GM12873 (cell line): ENCODE results near the gene MMP24OS.

Experiments
- TF ChIP-seq, protein P1 (sequence below): IDR thresholded peaks from 2 replicates; pipeline ENCODE4 v1.5.1; 2012; ENCODE audit warnings: low read depth, mild to moderate bottlenecking, moderate library complexity, low read length, control low read depth; ENCODE audit not compliant: insufficient read depth; ENCODE audit errors: missing control alignments

MMP24OS gene

DNA sequence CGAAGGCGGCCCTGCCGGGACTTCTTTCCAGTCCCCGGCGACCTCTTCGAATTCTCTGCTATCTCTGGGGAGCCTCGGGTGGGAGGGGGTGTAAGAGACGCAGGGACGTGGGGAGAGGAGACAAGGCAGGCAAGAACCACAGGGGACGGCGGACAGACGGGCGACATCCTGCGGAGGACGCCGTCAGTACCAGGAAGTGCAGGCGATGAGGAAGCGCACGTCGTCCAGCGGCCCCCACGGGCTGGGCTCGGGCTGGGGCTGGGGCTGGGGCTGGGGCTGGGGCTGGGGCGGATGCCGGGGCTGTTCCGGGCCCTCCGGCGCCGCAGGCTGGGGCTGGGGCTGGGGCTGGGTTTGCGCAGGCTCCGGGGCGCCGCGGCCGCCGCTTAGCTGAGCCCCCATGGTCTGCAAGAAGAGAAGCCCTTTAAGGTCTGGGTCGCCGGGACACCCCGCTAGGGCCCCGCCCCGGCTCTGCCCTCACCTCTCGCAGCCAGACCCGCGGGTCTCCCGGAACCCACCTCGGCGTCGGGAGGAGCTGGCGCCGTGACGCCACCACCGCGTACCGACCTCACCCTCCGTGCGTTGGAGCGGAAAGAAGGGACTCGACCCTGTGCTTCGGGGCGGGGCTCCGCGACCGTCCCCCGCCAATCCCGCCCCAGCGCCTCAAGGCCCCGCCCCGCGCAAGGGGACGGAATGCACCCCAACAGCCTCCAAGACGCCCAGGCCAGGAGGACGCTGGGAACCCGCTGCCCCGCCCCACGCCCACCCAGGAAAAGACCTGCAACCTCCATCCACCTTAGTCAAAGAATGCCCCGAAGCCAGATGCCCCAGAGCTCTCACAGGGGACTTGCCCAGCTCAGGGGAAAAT lies at the start of gene MMP24OS:
MMP24OS (minus strand) TSS at position 592 of the 865 bp plus-strand sequence; CDS start at position 399, 193 bp downstream.
- TF ChIP-seq, protein P1, sequence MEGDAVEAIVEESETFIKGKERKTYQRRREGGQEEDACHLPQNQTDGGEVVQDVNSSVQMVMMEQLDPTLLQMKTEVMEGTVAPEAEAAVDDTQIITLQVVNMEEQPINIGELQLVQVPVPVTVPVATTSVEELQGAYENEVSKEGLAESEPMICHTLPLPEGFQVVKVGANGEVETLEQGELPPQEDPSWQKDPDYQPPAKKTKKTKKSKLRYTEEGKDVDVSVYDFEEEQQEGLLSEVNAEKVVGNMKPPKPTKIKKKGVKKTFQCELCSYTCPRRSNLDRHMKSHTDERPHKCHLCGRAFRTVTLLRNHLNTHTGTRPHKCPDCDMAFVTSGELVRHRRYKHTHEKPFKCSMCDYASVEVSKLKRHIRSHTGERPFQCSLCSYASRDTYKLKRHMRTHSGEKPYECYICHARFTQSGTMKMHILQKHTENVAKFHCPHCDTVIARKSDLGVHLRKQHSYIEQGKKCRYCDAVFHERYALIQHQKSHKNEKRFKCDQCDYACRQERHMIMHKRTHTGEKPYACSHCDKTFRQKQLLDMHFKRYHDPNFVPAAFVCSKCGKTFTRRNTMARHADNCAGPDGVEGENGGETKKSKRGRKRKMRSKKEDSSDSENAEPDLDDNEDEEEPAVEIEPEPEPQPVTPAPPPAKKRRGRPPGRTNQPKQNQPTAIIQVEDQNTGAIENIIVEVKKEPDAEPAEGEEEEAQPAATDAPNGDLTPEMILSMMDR, result peak; percentile 37

DNA sequence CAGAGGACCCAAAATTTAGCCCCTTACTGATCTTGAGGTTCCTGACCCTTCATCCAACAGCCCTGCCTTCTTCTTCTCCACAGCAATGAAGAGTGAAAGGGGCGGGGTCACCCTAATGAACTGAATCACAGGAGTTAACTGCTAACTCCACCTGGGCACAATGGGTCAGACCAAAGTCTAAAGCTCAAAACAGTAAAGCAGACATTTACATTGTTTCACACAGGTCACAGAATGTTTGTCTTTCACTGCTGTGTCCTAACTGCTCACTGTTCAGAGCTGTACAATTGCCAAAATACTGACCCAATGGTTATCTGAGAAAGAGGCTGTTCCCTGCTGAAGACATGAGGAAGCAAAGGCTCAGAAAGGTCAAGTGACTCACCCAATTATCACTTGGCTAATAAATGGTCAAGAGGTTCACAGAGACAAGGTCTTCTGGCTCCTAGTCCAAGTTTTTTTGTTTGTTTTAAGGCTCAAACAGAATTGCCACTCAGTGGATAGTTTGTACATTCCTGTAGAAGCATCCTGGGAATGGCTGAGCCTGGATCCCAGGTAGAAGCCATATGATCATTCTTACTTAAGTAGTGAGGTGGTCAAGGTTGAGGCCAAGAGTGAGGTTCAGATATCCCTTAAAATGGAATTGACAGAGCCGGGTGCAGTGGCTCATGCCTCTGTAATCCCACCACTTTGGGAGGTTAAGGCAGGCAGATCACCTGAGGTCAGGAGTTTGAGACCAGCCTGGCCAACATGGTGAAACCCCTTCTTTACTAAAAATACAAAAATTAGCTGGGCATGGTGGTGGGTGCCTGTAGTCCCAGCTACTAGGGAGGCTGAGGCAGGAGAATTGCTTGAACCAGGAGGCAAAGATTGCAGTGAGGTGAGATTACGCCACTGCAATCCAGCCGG lies 49.4 kb upstream of the MMP24OS start:
- TF ChIP-seq, protein P1, result no peak

DNA sequence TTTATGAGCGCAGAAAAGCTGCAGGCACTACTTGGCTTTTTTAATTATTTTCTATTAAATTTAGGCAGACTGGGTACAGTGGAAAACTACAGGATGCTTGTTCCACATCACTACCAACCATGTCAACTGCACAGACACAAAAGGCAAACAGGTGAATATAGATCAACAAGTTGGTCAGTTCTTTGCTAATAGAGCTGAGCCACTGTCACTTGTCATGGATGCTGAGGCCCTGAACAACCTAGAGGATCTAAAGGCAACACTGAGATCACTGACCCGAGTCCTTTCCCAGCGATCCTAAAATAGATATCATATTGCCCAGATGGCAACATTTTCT lies 48.8 kb upstream of the MMP24OS start:
- TF ChIP-seq, protein P1, result no peak

GRCh38 chr20:35326021-35326739 lies 48.3 kb upstream of the MMP24OS start:
- TF ChIP-seq, protein P1, result no peak

DNA sequence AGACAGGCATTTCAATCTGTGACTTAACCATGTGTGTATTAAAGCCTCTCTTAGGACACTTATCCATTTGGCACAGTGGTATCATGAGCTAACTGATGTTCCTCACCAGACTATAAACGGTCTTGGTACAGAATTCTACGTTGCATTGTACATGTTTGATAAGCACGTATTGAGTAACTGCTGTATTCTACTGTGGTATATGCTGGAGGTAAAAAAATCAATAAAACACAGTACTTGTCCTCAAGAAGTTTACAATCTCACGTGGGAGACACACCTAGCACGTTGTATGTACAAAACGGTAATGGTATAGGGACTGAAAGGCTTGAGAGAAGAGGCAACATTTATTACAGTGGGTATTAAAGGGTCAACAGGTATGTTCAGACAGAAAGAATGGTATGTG lies 47.5 kb upstream of the MMP24OS start:
- TF ChIP-seq, protein P1, result no peak

DNA sequence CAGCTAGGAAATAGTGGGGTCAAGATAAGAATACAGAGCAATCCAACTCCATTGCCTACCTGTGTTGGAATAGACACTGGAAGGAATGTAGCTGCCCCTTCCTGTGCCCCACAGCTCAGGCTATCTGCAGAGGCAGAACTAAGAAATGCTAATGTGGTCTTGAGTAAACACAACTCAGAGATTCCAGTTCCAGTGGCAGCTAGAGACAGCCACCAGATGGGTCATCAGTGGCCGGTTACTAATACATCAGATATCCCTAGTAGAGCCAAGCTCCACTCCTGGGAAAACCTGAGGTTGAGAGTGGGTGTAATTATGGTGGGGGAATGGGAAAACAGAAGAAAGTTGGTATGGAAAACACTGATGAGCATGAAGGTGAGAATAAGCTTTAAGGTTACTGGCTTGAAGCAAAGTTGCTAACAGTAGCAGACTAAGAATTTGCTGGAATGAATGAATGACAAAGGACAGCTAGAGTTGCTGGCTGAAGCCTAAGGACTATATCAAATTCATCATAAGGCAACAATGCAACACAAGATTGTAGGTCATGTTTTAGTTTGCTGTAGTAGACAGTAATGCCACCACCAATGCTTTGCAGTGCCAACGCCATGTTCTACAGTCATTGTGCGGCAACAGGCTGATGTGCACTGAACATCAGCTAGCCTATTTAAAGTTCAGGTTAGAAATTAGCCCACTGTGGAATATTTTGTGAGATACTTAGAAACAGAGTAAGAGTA lies 42.6 kb upstream of the MMP24OS start:
- TF ChIP-seq, protein P1, result no peak
